GM04504 (cell line): Measurements from ENCODE around the gene DLG2.
"Not testable (repeated sequence)": the region's sequence is repeated elsewhere in the genome, so short reads cannot be mapped to it uniquely, and the experiment has no call there.

Source experiments
- DNase-seq: peaks from one replicate; pipeline ENCODE4 v3.0.0-alpha.2; 2012; ENCODE audit warnings: low read depth

The DLG2 gene

DNA sequence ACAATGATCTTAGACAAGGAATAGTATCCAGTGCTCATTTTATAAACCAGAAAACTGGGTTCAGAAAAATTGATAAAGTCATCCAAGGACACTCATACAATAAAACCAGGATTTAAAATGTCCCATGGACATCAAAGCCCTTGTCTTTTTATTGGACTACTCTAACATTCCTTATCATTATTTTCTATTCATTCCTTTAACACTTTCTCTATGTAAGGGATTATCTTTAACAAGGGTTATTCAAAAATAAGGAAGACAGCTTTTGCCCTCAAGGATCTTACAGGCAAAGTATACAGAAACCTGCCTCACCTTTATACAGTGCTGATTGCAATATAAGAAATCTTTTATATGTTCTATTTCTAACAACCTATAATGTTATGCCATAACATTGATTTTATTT, 790.8 kb downstream of the DLG2 start:
- no peak for DNase-seq

DNA sequence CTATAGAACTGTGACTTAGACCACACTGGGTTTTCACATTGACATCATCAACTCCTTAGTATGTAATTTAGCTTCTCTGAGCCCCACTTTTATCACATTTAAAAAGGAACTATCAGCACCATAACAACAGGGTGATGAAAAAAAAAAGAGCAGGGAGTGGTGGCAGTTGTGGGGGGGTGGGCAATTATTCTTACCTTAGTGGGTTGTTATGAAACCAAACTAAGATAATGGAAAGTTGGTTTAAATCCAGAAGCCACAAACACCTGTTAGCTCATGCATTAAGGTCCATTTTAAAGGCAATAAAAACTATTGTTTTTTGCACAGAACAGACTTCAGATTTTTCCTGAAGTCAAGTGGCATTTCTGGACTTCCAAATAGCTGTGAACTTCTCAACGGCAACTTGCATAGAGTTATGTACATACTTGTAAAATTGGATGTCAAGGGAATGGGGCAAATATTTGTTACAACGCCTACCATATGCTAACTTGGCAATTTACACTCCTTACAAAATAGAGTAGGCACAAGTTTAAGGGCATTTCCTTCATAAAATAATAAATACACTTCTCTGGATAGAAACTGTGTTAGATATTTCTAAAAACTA, 793.6 kb downstream of the DLG2 start:
- no peak for DNase-seq

DNA sequence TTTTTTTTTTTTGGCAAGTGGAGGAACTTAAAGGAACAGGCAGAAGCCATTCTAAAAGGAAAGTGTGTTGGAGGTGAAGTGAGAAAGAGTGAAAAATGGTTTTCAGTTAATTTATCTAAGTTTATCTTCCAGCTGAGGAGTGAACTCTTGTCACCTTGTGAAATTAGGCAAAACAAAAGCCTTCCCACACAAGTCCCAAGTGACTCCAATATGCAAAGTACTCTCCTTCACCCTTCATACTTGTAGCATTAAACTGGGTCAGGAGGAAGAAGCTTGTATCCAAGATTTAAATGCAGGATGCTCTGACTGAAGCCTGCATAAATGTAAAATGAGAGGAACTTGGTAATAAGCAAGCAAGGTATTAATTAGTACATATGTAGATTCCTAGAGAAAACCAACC, 796.8 kb downstream of the DLG2 start:
- no peak for DNase-seq

DNA sequence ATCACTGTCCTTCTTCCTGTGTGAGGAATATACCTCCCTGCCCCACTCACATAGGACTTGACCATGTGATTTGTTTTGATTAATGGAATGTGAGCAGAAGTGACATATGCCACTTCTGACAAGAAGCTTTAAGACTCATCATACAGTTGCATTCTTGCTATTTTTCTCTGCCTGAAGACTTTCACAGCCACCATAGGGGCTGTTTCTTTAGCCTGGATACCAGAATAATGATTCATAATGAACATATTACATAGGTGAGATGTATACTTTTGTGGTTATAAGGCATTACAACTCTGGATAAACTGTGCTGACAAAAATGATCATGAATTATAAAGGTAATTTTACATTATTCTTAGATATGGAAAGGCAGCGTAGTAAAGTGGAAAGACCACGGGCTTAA, 798.0 kb downstream of the DLG2 start:
- no peak for DNase-seq

DNA sequence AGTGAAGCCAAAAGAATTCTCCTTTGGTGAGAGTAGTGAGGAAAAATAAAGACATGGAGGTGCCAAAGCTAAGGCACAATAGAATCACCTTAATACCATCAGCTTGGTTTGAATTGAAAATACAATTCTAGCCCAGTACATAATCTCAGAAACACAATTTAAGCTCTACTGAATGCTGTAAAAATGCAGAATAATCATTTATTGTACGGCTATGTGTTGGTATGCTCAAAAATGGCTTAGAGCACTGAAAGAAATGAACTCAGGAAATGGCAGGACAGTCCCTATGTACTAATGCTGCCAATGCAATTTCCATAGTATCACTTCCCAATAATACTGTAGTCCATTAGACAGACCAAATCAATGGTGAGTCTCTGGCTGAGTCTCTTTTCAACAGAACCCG, 798.5 kb downstream of the DLG2 start:
- DNase-seq = no peak

DNA sequence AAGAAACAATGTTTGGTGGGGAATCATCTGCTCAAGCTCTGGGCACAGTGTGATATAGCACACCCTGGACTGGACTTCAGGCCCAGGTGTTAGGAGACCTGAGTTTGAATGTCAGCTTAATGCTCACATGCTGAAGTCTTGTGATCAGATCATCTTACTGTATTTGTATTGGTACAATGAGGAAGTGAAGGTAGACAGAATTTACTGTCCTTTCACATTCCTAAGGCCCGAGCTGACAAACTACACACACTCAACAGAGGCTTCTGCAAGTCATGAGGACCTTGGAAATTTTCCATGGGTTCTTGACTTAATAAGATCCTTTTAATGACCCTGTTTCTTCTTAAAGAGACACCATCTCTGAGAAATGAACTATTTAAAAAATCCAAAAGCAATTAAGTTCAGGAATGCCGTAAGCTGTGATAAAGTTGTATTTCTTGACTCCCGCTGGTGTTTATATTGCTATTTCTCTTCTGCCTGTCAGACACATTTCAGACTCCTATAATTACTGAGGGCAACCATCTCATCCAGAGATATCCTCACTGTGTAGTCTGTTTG, 802.0 kb downstream of the DLG2 start:
- no peak for DNase-seq

DNA sequence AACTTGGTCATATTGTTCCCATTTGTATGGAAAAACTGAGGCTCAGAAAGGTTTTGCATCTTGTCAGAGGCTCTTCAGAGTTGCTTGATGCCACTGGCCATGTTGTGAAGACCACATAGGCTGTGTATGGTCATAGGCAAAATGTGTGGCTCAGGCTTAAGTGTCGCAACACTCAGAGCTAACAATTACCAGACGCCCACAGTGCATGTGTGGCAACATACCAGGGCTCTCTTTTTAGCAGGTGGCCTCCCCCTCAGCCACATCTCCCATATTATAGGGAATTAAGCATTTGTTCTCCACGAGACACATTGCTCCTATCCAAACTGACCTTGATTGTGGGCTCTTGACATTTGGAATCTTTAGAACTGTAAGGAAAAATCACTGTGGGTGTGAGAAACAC, 802.5 kb downstream of the DLG2 start:
- no peak for DNase-seq

DNA sequence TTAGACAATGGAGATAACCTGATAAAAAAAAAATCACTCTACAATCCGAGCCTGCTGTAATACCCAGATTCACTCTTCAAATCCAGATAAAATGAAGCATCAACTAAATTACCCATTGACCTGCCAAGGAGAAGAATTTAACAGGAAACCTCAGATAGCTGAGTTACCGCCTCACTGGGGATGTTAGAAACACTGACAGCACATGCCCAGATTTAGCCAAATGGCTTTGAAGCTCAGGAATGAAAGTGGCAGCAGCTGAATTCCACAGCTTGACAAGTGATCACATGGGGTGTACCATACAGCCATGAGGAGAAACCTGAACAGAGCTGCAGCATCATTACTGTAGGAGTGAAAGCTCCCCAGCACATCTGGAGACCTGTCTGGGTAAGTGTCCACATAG, 807.6 kb downstream of the DLG2 start:
- no peak for DNase-seq

DNA sequence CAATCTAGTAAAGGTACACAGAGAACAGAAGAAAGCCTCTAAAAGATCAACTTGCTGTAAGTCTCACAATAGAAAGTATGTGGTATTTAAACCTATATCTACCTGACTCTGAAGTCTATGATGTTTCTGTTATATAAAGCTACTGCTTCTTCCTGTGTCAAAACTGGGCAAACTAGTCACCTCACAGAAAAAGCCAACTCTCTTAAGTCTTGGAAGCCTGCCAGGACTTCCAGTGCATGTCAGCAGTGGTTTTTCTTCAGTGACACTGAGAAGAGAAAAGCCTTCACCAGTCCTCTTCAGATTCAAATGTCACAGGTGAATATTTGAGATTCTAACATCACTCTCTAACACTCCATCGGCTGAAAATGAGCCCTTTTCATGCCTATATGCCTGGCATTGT, 808.0 kb downstream of the DLG2 start:
- DNase-seq = no peak

DNA sequence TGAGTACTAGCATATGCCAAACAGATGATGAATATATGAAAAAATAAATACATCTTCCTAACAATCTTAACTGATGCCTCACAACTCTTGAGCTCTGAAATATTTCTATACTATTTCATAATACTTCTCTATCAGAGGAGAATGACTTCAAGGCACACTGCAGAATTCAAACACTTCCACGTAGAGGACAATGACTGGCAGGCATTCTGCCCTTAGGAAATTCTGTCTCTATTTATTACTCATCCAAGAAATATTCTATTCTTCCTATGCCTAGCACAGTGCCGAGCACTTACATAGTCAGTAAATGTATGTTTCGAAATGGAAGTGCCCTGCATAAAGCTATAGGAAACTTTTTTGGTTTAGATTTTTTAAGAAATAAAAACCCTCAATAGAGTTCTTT, 809.1 kb downstream of the DLG2 start:
- DNase-seq = no peak

DNA sequence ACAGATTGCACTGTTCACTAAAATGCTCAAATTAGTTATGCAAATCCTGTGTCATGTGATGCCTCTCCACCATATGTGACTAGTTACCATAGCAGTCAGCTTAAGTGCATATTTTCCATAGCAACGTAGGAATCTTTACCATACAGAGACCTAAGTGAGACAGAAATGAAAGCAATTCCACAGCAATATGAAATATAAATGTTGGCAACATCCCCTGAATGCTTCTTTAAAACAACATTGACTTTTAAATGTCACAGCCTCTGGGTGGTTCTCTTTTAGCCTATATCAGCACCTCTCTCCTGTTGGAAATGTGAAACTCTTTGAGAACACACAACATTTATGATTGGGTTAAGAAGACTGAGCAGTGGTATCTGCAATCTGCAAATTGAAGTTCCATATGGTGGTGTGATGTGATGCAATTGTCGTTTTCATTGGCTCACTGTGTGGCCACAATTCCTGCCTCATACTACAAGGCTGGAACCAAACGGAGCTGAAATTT, 814.6 kb downstream of the DLG2 start:
- DNase-seq = no peak

DNA sequence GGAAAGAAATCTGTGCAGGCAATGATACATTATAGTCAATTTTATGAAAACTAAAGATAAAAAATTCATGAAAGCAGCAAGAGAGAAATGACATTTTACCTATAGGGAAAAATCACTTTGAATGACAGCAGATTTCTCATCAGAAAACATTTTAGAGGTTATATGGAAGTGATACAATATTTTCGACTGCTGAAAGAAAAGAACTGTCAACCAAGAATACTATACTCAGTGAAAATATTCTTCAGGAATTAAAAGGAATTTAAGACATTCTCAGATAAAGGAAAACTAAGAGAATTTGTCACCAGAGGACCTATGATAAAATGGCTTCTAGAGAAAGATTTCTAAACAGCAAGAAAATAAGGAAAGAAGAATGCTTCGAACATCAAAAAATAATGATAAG, 820.8 kb downstream of the DLG2 start:
- no peak for DNase-seq

DNA sequence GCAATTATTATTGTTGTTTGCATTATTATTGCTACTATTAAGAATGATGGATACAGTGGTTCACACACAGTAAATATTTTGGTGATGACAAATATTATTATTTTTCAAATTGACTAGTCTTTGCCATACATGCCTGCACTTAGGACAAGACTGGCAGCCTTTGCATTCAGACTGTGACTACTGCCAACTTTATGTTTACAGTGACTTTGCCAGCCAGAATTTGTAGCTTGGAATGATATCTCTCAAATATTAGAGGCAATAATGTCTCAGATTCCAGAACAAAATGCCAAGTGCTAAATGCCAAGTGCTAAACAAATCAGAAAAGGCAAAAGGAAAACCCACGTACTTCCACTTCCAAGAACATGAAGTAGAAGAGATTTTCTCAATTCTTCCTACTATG, 823.1 kb downstream of the DLG2 start:
- DNase-seq = no peak

DNA sequence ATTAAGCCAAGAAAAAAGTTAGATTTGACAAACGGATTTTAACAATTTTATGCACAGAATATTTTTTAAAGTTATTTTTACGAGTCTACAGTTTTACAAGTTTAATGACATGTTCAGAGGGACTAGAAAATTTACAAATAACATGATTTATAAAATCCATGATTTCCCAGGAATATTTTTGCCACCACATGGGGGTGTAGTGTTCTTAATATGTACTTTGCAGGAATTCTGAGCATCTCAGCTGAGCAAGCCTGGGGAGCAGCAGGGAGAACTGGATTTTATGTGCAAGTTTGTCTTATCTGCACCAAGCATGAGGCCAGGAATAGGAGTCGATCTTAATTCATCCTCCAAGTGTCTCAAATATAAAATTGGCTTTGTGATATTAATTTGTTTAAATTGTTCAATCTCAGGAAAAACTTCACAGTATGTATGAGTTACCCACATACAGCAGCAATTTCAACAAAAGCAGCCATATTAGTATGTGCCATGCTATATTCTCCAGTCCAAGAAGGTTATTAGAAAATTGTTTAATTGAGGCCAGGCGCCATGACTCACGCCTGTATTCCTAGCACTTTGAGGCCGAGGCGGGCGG, 826.3 kb downstream of the DLG2 start:
- DNase-seq = no peak

DNA sequence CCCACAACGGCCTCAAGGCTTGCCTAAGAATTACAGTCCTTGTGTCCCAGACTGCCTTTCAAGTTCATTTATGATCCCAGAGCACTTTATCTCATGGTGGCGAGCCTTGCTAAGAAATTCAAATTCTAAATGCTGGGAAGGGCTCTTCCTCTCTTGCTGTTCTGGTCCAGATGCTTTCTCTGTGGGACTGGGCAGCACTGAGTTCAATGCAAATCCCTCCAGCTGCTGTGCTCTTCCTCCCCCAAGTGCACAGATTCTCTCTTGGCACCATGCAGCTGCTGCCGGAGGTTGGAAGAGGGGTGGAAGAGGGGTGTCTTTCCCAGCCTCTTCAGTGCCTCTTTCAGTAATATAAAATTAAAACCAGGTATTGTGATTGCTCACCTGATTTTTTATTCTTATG, 828.0 kb downstream of the DLG2 start:
- no peak for DNase-seq

DNA sequence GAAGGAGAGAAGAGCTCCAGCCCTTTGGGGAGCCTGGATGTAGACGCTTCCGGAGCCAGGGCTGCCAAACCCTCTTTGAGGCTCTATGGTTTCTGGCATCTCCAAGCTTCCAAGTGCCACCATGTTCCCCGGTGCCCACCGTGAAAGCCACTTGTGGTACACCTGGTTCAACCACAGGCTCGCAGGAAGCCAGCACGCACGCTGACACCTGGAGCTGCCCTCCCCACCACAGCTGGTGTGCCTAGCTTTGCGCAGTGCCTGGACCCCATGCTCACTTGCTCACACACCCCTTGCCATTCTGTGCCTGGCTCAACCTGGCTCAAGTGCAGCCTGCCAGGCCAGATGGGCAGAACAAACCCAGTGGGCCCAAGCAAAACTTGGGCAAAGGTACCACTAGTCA, 831.4 kb downstream of the DLG2 start:
- DNase-seq = no peak

DNA sequence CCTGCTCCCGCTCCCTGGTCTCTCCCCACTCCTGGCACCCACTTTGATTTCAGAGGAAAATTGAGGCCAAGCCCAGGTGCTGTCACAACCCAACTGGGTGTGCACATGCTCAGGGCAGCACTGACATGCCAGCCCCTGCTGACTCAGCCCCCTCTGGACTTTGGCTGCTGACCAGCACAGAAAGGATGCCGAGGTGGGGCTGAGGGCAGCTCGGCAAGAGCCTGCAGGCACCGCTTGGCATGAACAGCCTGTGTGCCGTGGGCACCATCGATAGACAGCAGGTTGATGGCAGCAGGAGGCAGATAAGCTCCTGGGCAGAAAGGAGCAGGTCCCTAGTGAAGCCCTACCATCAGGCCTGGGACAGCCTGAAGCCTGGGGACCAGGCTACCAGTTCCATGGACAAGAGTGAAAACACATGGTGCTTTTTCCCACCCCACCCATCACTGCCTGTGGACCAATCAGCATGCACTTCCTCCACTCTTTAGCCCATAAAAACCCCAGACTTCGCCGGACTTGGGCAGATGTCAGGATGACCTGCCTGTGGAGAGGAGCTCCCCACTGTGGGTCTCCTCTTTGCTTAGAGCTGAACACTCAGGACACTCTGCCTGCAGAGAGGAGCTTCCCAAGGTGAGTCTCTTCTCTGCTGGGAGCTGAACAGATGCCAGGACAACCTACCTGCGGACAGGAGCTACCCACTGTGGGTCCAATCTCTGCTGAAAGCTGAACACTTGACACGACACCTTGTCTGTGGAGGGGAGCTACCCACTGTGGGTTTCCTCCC, 832.3 kb downstream of the DLG2 start:
- DNase-seq = no peak

DNA sequence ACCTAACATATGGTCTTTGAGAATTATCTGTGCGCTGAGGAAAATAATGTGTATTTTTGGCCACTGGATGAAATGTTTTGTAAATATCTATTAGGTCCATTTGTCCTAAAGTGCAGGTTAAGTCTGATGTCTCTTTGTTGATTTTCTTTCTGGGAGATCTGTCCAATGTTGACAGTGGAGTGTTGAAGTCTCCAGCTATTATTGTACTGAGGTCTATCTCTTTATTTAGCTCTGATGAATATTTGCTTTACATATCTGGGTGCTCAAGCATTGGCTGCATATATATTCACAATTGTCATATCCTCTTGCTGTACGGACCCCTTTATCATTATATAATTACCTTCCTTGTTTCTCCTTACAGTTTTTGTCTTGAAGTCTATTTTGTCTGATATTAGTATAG, 833.8 kb downstream of the DLG2 start:
- DNase-seq = no peak

DNA sequence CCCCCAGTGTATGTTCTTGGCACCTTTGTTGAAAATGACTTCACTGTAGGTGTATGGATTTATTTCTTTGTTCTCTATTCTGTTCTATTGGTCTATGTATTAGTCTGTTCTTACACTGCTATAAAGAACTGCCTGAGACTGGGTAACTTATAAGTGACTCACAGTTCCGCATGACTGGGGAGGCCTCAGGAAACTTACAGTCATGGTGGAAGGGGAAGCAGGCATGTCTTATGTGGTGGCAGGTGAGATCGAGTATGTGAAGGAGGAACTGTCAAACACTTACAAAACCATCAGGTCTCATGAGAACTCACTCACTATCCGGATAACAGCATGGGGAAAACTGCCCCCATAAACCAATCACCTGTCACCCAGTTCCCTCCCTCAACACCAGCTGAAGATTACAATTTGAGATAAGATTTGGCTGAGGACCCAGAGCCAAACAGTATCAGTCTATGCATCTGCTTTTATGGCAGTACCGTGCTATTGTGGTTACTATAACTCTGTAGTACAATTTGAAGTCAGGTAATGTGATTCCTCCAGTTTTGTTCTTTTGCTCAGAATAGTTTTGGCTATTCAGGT, 836.2 kb downstream of the DLG2 start:
- no peak for DNase-seq

DNA sequence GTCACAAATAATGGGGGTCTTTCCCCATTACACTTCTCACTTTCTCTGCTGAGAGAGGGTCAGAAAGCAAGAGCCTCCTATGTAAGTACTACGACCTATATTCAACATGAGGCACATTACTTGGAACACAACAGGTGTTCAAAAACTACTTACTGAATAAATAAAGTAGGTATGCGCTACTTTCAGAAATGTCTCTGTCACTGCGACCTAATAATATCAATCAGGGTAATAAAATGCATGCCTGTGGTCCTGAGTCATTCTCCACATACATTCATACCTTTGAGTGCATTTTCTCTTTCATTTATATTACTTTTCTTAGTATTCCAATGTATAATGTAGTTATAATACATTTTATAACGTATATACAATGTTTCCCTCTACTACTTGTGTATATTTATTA, 838.9 kb downstream of the DLG2 start:
- DNase-seq = no peak

DNA sequence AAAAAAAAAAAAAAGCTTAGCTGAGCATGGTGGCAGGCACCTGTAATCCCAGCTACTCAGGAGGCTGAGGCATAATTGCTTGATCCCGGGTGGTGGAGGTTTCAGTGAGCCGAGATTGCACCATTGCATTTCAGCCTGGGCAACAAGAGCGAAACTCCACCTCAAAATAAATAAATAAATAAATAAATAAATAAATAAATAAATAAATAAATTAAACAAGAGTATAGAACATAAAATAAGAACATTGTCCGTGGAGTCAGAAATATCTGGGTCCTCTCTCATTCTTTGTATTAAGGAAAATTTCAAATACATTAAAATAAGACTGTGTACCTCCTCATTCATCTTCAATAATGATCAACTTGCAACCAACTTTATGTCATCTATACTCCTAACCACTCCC, 843.0 kb downstream of the DLG2 start:
- DNase-seq = not testable (repeated sequence)

DNA sequence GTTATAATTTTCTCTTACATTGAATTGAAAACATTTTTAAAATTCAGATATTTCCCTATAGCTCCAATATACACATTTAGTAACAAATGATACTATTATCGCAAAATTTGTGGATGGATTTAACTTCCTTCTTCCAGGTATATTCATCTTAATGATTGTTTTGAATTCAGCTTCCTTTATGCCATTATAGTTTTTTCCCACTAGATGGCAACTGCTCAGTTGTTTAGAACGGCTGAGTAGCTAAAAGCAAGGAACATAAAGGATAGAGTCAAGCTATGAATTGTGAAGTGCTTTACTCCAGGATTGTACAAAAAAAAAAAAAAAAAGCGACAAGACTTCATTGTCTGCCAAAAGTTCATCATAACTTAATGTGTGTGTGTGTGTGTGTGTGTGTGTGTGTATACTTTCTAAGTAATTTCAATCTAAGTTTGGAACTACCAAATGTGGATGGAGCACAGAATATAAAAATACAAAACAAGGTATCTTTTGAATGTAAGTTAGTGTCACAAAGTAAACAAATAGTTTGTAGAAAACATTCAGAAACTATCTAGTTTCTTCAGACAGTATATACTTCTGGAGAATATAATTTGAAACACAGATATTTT, 846.4 kb downstream of the DLG2 start:
- peak; percentile 6 for DNase-seq
